Endothelial cell of hepatic sinusoid (primary cell): ENCODE measurements around the gene ZNF775.

ENCODE experiments used
- in situ Hi-C: cut with HindIII; loops from 2 replicates; pipeline ENCODE4 v1.10.0; 2017; ENCODE audit warnings: low sequenced_read_pairs

The ZNF775 gene

DNA sequence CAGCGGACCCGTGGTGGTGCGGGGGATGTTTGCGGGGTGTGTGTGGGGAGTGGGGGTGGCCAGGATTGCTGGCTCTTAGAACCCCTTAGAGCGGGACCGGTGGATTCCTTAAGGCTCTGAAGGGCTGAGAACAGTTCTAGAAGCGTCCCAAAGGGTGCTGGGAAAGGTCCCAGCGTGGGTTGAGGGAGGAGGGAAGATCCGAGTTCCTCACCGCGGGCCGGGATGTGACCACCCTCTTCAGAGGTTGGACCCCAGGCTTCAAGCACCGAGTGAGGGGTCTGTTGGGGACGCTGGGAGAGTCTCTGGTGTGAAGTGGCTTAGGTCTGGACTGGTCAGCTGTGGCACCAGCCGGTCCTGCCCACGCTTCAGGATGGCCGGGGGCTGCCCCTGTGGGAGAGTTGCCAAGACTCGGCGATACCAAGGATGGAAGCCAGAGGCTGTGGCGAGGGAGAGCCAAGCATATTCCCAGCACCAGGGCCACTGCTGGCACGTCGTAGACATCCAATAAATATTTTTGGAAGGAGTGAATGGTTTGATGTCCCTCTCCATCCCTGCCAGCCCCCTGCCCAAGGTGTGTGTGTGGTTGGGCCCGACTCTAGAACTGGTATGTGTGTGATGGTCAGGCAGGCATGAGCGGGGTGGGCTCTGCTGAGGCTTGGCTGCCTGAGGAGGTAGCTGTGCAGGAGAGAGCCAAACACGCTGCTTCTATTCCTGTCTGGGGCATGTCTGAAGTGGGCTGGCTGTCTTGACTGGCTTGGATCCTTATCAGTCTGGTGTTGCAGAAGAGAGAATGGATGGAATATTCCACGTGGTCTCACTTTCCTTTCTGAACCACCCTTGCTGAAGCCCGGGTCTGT, 19.2 kb downstream of the ZNF775 start:
- in situ Hi-C loops = no loop called here

DNA sequence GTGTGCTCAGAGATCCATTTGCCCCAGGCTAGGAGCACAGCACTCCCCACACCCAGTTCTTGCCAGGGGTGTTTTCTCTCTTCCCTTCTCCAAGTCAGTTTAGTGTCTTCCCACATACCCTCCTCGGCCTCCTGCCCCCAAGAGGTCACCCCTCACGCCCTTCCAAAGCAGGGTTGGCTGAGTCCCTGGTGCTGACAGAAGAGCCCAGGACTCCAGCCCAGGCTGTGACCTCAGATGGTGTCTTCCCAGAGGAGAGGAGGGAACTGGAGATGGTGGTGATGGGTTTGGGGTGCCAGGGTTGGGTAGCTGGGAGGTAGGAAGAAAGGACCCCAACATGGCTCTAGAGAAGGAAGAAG, 19.8 kb downstream of the ZNF775 start:
- in situ Hi-C loops = no loop called here

DNA sequence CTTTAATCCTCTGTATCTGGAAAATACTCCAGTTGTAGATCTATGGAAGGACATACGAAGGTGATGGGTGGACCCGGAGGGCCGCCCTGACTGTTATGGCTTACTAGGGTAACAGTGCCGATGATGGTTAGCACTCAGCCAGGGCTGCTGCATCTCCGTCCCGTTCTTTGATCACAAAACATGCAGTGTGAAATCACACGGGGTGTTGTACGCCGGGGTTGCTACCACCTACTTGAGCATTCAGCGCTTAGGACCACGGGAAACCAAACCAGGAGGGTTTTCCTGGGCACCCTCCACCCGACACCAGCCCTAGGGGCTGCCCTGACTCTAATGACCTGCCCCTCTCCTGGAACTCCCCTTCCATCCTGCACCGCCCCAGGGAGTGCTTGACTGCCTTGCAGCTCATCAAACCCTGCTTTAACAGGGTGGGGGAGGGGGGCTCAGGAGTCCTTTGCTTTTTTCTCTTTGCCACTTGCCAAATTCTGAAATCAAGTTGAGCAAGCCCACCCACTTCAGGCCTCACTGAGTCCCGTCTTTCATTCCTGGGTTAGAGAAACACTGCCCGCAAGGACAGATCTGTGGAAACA, 20.4 kb downstream of the ZNF775 start:
- in situ Hi-C loops = no loop called here

DNA sequence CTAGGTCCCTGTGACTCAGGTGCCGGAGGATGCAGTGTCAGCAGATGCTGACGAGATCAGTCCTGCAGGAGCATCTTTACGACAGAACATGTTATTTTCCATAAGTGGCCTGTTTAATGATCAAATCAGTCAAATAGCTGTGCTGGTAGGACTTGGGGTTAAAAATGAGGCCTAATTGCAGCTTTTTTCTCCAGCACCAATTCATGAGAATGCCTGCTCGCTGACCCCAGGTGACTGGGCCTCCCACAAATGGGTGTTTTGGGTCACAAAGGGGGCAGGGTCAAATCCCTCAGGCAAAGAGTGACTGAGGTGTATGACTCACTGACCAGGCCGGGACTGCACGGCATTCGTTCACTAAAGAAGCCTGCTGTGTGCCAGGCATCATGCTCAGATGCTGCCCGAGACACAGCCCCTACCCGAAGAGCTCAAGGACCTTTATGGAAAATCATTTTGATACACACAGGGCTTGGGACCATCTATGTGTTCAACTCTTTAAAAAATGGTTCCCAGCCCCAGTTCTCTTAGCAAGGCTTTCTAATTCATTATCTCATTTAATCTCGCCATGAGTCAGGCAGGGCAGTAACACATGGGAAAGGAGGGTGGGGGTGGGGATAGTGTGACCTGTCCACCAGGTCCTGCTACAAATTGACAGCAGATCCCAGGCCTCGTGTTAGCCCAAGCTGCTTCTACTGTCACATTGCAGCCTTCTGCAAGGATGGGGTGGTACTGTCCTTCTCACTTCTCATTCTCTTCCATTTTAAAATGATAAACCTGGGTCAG, 21.1 kb downstream of the ZNF775 start:
- in situ Hi-C loops = no loop called here

DNA sequence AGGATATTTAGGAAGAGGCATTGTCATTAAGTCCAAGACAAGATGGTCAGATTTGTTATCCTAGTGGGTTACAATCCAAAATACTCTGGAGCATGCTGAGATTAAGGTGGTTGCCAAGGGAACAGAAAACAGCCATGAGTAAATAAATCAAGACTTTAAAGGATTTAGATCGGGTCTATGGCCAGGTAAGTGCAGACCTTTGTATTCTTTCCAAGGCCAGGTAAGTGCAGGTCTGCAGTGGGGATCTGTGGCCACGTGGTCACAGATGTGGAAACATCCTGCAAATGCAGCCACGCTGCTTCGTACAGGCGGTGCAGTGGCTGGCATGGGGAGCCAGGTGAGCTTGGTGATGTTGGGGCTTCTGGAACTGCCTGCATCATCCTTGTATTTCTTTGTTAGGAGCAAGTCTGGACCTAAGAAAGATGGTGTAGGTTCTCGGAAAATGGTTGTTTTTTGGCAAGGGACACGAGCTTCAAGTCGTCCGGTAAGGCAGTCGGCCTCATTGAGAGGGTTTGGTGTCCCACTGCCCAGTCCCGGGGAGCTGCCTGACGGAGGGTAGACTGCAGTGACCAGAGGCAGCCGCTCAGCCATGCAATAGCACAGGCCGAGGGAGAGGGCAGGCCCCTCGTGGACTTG, 21.8 kb downstream of the ZNF775 start:
- in situ Hi-C loops = no loop called here

DNA sequence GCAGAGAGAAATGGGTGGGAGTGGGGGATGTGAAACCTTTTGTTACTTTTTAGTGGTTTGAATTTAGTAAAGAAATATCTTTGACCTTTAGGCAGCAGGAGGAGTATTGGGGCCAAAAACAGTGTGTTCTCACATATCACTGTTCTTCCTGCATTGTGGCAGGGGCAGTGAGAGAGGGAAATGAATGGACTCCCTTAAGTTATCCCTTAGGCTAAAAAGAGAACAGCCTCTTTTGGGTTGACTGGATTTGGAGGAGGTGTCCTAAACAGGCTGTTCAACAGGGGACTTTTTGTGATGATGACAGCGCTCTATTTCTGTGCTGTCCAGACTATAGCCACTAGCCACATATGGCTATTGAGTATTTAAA, 22.3 kb downstream of the ZNF775 start:
- in situ Hi-C loops = no loop called here

DNA sequence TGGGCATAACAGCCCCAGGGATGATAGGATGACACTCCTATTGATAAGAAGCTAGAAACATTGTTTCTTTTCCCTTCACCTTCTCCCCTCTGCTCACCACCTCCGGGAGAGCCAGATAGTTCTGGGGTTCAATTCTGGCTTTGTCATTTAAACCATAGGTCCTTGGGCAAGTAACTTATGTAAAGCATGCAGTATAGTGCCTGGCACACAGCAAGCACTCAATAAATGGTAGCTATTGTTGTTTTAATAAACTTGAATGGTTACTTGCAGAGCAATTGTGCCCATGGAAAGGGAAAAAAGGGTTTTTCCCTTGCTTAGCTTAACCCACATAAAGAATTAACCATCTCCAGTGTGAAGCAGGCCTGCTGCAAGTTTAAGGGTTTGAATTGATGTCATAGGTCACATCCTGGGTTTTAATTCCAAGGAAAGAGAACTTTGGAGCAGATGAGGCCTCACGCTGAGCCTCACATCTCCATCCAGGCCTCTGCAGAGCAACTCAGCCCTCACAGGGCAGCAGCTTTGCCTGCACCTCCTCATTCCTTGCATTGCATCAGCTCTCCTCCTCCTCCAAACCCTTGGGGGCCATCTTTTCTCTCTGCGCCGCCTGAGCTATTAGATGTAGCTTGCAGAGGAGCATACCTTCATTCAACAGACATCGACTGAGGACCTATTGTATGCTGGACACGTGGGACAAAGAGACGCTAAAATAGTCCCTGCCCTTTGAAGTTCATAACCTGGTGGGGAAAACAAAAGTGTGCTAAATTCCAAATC, 22.9 kb downstream of the ZNF775 start:
- in situ Hi-C loops = no loop called here

DNA sequence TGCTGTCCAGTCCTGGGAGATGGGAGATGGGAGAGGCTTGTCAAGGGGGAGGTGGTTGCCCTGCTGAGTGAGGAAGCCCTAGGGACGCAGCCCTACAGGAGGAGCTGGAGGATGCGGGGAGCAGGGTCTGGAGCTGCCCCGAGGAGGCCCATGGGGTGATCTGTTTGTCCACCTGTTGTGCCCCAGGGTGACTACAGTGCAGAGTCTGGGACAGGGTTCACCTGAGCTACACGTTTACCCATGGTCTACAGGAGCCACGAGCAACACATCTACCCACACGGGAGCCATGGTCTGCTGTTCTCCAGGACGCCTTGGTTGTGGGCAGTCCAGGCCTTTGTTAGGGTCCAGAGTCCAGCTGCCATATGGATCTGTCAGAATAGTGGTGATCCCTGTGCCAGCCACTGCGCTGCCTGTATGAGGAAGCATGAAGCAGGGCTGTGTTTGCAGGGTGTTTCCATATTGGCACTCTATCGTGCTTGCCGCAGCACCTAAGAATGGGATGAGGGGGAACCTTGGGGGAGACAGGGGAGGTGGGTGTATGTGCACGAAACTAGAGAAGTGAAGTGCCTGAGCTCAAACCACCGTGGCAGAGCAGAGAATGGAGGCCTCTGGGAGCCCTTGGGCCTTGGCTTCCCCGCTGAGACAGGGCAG, 23.7 kb downstream of the ZNF775 start:
- in situ Hi-C loops = no loop called here

DNA sequence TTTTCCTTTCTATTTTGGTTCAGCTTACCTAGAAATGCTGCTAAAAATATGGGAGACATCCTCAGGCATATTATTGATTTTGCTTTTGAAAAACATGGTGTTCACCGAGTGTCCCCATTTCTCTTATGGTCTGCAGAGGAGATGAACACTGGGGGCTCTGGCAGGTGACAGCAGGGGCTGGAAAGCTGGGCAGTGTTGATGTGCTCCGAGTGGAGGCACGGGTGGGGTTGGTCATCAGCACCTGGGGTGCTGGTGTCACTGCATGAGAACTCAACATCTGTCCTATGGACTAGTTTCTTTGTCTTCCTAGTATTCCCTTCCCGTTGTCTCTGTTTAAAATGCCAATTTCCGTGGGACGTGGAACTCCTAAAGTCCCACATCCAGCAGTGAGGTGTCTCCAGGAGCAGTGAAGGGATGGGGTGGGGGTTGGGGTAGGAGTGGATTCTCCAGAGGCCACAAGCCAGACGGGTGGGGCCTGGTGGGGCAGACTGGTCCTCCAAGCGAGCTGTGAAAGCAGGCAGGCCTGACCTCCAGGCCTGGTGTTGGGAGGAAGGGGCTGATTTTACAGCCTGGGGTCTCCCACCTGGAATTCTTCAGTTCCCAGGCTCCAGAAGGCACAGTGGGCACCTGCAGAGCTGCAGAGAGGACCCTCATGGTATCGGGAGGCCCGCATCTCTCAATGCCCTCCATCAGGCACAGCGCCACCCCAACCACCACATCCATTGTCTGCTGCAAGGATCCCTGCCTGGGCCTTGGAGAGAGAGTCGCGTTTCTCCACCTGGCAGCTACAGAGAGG, 24.4 kb downstream of the ZNF775 start:
- in situ Hi-C loops = no loop called here

DNA sequence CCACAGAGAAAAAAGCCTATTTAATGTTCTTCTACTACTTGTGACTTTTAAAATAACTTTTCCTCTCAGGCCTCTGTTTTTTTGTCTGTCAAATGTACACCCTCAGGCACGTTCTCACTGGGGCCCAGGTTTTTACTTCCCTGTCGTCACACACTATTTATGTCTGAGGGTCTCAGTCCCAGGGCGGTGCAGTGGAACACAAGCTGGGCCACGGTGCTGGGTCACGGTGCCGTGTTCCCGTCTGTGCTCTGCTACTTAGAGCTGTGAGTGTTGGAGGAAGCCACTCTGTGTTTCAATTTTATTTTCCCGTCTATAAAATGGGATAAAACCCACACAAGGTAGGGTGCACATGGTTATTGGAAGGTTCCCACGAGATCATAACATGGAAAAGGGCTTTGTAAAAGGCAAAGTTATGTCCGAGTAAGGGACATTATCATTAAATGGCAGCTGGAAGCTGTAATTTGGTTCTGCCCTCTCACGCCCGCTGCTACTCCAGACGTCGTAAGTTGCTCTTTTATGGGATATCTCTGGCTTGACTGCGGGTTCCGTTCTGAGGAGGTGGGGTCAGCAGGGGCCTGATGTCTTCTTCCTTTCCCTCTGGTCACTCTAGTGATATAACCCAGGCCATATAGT, 25.2 kb downstream of the ZNF775 start:
- in situ Hi-C loops = no loop called here

DNA sequence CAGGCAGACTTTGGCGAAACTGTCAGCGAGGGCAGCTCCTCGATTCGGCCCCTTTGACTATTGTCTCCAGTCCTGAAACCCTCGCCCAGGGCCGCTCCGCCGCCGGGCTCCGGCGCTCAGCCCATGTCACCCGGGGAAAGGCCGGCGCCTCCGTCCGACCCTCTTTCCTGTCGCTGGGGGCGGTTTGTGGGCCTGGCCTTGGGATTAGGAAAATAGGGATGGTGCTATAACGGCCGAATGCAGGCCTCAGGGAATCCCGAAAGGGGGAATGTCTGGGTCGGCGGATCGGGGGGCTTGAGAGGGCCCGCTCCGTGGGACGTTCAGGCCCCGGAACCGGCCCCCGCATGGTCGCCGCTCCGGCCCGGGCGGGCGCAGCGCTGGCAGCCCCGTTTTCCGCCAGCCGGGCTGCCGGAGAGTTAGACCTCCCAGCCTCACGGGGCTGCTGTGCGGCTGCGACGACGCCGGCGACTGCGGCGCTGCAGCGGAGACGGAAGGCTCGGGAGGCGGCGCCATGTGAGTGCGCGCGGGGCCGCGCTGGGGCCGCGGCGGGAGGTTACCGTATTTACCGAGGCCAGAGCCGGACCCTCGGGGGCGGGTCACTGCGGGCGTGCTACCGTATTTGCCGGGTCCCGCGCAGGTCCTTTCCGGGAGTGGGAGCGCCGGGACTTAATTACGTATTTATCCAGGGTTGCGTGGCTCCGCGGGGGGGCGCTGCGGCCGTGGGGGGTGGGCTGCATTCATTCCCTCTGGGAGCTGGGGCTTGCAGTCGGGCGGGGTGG, 25.9 kb downstream of the ZNF775 start:
- in situ Hi-C loops = loop anchor here (5.0 kb wide), 2 partner anchors 63 to 98 kb away; partner anchors contain the start of gene RARRES2

DNA sequence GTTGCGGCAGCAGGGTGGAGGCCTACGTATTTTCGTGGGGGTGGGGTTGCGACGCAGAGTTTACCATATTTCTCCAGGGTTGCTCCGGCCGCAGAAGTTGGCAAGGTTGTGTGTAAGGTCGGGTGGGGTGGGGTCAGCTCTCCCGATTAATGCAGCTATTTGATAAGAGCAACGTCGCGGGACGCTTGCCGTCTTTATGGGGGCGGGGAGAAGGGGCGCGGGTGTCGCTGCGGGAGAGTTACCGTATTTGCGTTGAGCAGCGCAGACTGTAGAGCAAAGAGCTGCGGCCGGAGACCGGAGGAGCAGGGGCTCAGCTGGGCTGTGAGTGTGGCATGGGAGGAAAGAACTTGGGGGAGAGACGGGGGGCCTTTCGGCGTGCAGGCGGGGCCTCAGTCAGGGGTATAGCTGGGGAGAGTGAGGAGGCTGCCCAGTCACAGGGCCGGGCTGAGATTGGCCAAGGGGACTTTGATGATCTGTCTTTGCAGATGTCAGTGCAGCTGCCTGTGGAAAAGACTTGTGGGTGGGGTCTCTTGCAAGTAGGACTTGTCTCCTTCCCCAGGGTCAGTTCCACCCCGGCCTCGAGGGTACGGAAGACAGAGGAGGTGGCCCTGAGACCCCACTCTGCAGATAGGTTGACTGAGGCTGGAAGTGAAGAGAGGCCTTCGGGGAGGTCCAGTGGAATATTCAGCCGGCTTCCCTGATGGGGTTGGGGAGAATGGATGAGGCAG, 26.6 kb downstream of the ZNF775 start:
- in situ Hi-C loops = loop anchor here (5.0 kb wide), 2 partner anchors 63 to 98 kb away; partner anchors contain the start of gene RARRES2

DNA sequence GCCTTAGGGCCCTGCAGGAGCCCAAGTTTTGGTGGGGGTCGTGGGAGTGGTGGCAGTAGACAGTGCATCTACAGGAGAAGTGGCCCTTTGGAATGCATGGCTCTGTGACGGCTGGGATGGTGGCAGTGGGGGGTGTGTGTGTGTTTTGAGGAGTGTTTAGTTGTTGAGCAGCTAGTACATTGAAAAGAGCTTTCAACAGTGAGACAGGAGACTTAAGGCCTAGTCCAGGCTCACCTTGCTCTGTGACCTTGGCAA, 27.1 kb downstream of the ZNF775 start:
- in situ Hi-C loops = loop anchor here (5.0 kb wide), 2 partner anchors 64 to 99 kb away; partner anchors contain the start of gene RARRES2

DNA sequence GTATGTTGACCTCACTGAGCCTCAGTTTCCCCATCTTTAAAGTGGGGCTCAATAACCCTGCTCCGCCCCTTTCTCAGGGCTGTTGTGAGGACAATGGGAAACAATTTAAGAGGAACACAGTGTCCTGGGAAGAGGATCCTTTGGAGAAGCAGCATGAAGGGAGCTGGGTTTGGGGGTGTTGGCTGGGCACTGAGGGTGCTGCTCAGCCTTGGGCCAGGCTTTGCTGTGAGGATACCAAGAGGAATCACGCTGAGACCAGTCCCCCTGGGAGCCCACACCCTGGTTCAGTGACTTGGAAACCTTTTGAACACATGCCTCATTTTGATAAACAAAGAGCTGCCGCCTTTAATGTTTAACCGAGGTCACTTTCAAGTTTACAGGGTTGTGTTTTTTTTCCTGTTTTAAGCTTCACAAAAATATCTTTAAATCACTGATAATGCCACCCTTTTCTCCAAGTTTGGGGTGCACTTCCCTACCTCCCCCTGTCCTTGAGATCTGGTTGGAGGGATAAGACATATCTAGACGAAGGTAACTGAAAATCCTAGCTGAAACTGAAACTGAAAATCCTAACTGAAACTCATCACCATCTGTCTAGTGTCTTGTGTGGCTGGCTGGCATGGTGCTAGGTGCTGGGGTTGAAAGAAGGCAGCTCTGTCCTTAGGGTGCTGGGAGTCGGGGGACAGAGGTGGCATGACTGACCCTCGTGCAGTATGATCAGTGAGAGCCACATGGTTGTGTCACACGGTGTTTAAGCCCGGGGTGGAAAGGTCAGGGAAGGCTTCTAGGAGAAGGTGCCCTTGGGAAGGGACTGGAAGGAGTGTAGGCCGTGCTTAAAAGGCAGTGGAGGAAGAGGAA, 27.7 kb downstream of the ZNF775 start:
- in situ Hi-C loops = loop anchor here (5.0 kb wide), 2 partner anchors 64 to 99 kb away; partner anchors contain the start of gene RARRES2

DNA sequence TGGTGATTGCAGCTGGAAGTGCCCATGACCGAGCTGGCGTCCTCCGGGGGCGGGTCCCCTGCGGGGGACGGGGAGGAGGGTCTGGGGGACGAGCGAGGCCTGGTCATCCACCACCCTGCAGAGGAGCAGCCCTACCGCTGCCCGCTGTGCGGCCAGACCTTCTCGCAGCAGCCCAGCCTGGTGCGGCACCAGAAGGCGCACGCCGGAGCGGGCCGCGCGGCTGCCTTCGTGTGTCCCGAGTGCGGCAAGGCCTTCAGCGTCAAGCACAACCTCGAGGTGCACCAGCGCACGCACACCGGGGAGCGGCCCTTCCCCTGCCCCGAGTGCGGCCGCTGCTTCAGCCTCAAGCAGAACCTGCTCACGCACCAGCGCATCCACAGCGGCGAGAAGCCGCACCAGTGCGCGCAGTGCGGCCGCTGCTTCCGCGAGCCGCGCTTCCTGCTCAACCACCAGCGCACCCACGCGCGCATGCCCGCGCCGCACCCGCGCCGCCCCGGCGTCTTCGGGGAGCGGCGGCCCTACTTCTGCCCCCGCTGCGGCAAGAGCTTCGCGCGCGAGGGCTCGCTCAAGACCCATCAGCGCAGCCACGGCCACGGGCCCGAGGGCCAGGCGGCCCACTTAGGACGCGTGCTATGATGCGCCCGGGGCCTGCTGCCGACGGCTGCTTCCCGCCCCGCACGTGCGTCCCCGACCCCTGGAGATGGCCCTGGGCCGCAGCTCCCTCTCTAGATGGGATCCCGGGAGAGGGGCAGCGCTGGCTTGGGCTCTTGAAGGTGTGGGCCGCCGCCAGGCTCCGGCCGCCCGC, 28.7 kb downstream of the ZNF775 start:
- in situ Hi-C loops = loop anchor here (5.0 kb wide), 2 partner anchors 65 to 100 kb away; partner anchors contain the start of gene RARRES2
